ENCODE data around the gene NPIPA7. TPM values are rescaled to one million over a fixed set of nuclear protein-coding genes. Genes with fewer than 3 reads are reported as not detected.
"Not testable (repeated sequence)": the region's sequence is repeated elsewhere in the genome, so short reads cannot be mapped to it uniquely, and the experiment has no call there.

Gene NPIPA7
- total and polyA plus RNA-seq, 2 of the 4 experiments (the other 2 are of a cell fraction), result 0.36 to 11.9 TPM

GRCh38 chr16:16357556-16357955 is 21.4 kb upstream of the NPIPA7 start:
- ATAC-seq (ENCODE audit: low read depth); H3K56ac ChIP-seq (ENCODE audit: extremely low read depth, insufficient read depth, low read length); BruUV-seq (replicated peaks); H3K9me1 ChIP-seq (ENCODE audit: insufficient read depth, low read length); CTCF ChIA-PET; H2AFZ ChIP-seq (replicated peaks; ENCODE audit: low read length, poor library complexity); DNase-seq; H4K5ac ChIP-seq (ENCODE audit: low read depth, low read length); H2BK120ac ChIP-seq (ENCODE audit: low read depth, low read length); H2BK5ac ChIP-seq (ENCODE audit: low read depth, low read length, poor library complexity, severe bottlenecking); H3K4me1 ChIP-seq (ENCODE audit: control insufficient read depth, insufficient read depth, low read length); dilution Hi-C loops (cut with HindIII; ENCODE audit: low sequenced_read_pairs, unreplicated experiment); H4K20me1 ChIP-seq (ENCODE audit: insufficient read depth, low read length); H3K27me3 ChIP-seq (ENCODE audit: control insufficient read depth, insufficient read depth, low read length); H2AK5ac ChIP-seq (ENCODE audit: low read depth, low read length); H2BK20ac ChIP-seq (ENCODE audit: low read depth, low read length); H3K9me3 ChIP-seq (ENCODE audit: control insufficient read depth, insufficient read depth, low read length); intact Hi-C loops (cut with micrococcal nuclease); H3K4me3 ChIP-seq (ENCODE audit: insufficient read depth, low read depth, low read length); H3K14ac ChIP-seq (replicated peaks; ENCODE audit: low read depth, low read length); in situ Hi-C loops (cut with MboI; ENCODE audit: low sequenced_read_pairs); H3K9ac ChIP-seq (ENCODE audit: low read depth, low read length); H3K23ac ChIP-seq (ENCODE audit: low read depth, low read length); H3K4me2 ChIP-seq (ENCODE audit: low read depth, low read length); H2AK9ac ChIP-seq (replicated peaks; ENCODE audit: low read depth, low read length, poor library complexity); H3K4ac ChIP-seq (ENCODE audit: low read depth, low read length); H4K91ac ChIP-seq (ENCODE audit: insufficient read depth, low read depth, low read length); POLR2A ChIA-PET (ENCODE audit: unreplicated experiment); H3K18ac ChIP-seq (ENCODE audit: low read depth, low read length); H3K36me3 ChIP-seq (ENCODE audit: control insufficient read depth, insufficient read depth, low read length); H2BK15ac ChIP-seq (ENCODE audit: low read depth, low read length); H3K79me1 ChIP-seq (ENCODE audit: low read depth in 1 of 2, low read length in 2 of 2); H3K27ac ChIP-seq (ENCODE audit: insufficient read depth, low read length); H4K8ac ChIP-seq (ENCODE audit: low read depth in 2 of 2, low read length in 2 of 2): not testable (repeated sequence)
- WGBS, 2 experiments (ENCODE audit: extremely low coverage in 2 of 2, insufficient read length in 1 of 2), result no CpG with 5 or more reads among the region's 30 CpGs

- H2BK20ac ChIP-seq (ENCODE audit: low read depth, low read length); H3K56ac ChIP-seq (ENCODE audit: extremely low read depth, insufficient read depth, low read length); H3K23ac ChIP-seq (ENCODE audit: low read depth, low read length); H3K79me1 ChIP-seq (ENCODE audit: low read depth in 1 of 2, low read length in 2 of 2); CTCF ChIA-PET; H4K8ac ChIP-seq (ENCODE audit: low read depth in 2 of 2, low read length in 2 of 2); H4K20me1 ChIP-seq (ENCODE audit: insufficient read depth, low read length); H2AK5ac ChIP-seq (ENCODE audit: low read depth, low read length); H3K9ac ChIP-seq (ENCODE audit: low read depth, low read length); H3K4me3 ChIP-seq (ENCODE audit: insufficient read depth, low read depth, low read length); H4K91ac ChIP-seq (ENCODE audit: insufficient read depth, low read depth, low read length); ATAC-seq (ENCODE audit: low read depth); intact Hi-C loops (cut with micrococcal nuclease); H3K9me1 ChIP-seq (ENCODE audit: insufficient read depth, low read length); POLR2A ChIA-PET (ENCODE audit: unreplicated experiment); H3K27ac ChIP-seq (ENCODE audit: insufficient read depth, low read length); H4K5ac ChIP-seq (ENCODE audit: low read depth, low read length); H3K4me1 ChIP-seq (ENCODE audit: control insufficient read depth, insufficient read depth, low read length); H2BK15ac ChIP-seq (ENCODE audit: low read depth, low read length); BruUV-seq (replicated peaks); dilution Hi-C loops (cut with HindIII; ENCODE audit: low sequenced_read_pairs, unreplicated experiment); H3K18ac ChIP-seq (ENCODE audit: low read depth, low read length); H2BK5ac ChIP-seq (ENCODE audit: low read depth, low read length, poor library complexity, severe bottlenecking); H2AFZ ChIP-seq (replicated peaks; ENCODE audit: low read length, poor library complexity); H2BK120ac ChIP-seq (ENCODE audit: low read depth, low read length); H3K9me3 ChIP-seq (ENCODE audit: control insufficient read depth, insufficient read depth, low read length); DNase-seq; H3K36me3 ChIP-seq (ENCODE audit: control insufficient read depth, insufficient read depth, low read length); H3K4me2 ChIP-seq (ENCODE audit: low read depth, low read length); H3K4ac ChIP-seq (ENCODE audit: low read depth, low read length); H3K14ac ChIP-seq (replicated peaks; ENCODE audit: low read depth, low read length); in situ Hi-C loops (cut with MboI; ENCODE audit: low sequenced_read_pairs); H2AK9ac ChIP-seq (replicated peaks; ENCODE audit: low read depth, low read length, poor library complexity); H3K27me3 ChIP-seq (ENCODE audit: control insufficient read depth, insufficient read depth, low read length): not testable (repeated sequence)
- WGBS, 2 experiments (ENCODE audit: extremely low coverage in 2 of 2, insufficient read length in 1 of 2), result no CpG with 5 or more reads among the region's 40 CpGs
These were observed 20.2 kb upstream of the NPIPA7 start for GRCh38 chr16:16358539-16359240.
